ENCODE results near the gene CCDC88B. TPM values are rescaled to one million over a fixed set of nuclear protein-coding genes. Genes with fewer than 3 reads are reported as not detected.

Gene CCDC88B
- total and polyA plus RNA-seq, 2 experiments from 2014 or later: 6.8 to 12.1 TPM

DNA sequence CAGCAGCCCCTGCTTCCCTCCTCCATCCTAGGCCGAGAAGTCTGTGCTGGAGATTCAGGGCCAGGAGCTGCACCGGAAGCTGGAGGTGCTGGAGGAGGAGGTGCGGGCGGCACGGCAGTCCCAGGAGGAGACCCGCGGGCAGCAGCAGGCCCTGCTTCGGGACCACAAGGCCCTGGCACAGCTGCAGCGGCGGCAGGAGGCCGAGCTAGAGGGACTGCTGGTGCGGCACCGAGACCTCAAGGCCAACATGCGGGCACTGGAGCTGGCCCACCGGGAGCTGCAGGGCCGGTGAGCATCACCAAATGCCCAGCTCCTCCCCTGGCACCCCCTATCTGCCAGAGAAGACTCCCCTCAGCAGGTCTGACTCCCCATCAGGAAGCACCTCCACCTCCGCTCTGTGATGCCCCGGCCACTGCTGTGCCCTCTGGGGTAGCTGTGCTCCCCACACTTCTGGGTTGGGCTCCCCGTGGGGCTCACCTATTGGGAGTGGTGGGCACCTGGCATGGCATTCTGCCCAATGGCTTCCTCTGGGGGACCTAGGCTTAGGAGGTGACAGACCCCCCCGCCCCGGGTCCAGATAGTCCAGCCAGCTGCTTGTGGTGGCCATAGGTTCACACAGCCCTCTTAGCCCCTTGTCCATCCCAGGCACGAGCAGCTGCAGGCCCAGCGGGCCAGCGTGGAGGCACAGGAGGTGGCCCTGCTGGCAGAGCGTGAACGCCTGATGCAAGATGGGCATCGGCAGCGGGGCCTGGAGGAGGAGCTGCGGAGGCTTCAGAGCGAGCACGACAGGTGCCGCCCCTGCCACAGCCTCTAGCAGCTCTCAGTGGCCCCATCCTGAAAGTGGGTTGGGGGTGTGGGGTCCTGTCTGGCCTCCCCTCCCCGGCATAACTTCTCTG is 12.3 kb downstream of the CCDC88B start:
- Histone ChIP-seq H3K79me2 (replicated peaks; ENCODE audit: insufficient read depth) (no peaks in the 10 kb centered on the region), H2AFZ (no peak overlapping the region), H3K4me2 (no peak overlapping the region), H3K27me3 (ENCODE audit: insufficient read depth) (no peaks in the 10 kb centered on the region), H3F3A (replicated peaks; ENCODE audit: low read depth) (0 out of 2 replicates have a peak, but pooled peaks cover 6% of the 10 kb centered on the region), H3K4me1 (ENCODE audit: insufficient read depth) (peaks cover 7% of the 10 kb centered on the region; the same call in 1 of the 2 replicates), H3K9me2 (ENCODE audit: insufficient read depth) (no peaks in the 10 kb centered on the region), H3K27ac (ENCODE audit: low read depth) (no peak overlapping the region), H4K20me1 (replicated peaks; ENCODE audit: insufficient read depth) (no peaks in the 10 kb centered on the region), H3K4me3 (no peak overlapping the region), H3K36me3 (ENCODE audit: insufficient read depth) (no peaks in the 10 kb centered on the region)
- ATAC-seq (no peak), DNase-seq (ENCODE audit: low spot score) (no peak)
- Mint-ChIP-seq H3K27ac (no peak overlapping the region), H3K4me1 (peaks cover 12% of the 10 kb centered on the region), H3K9me3 (no peaks in the 10 kb centered on the region), H3K36me3 (ENCODE audit: low read depth) (no peaks in the 10 kb centered on the region; the same call in 2 of the 3 replicates), H3K4me3 (no peak overlapping the region), H3K27me3 (ENCODE audit: insufficient read depth, low read depth, poor library complexity) (peaks cover 13% of the 10 kb centered on the region)
- TF ChIP-seq CREB1 (CRISPR knock-in tag; IDR thresholded peaks at IDR 0.05; ENCODE audit: low read depth) (no peak), ZNF331 (CRISPR knock-in tag; IDR thresholded peaks at IDR 0.05; ENCODE audit: low read depth) (no peak), JUNB (IDR thresholded peaks at IDR 0.05; ENCODE audit: unreplicated experiment) (no peak), EZH2phosphoT487 (IDR thresholded peaks at IDR 0.05; ENCODE audit: unreplicated experiment) (no peak), POLR2AphosphoS5 (IDR thresholded peaks at IDR 0.05; ENCODE audit: low read depth) (no peak), EZH2 (IDR thresholded peaks at IDR 0.05; ENCODE audit: low read depth, unreplicated experiment) (no peak), STAT1 (IDR thresholded peaks at IDR 0.05; ENCODE audit: unreplicated experiment) (no peak), NANOG (IDR thresholded peaks at IDR 0.05; ENCODE audit: borderline replicate concordance) (no peak), ZNF114 (CRISPR knock-in tag; IDR thresholded peaks at IDR 0.05) (no peak)
- TF ChIP-seq, protein P1, sequence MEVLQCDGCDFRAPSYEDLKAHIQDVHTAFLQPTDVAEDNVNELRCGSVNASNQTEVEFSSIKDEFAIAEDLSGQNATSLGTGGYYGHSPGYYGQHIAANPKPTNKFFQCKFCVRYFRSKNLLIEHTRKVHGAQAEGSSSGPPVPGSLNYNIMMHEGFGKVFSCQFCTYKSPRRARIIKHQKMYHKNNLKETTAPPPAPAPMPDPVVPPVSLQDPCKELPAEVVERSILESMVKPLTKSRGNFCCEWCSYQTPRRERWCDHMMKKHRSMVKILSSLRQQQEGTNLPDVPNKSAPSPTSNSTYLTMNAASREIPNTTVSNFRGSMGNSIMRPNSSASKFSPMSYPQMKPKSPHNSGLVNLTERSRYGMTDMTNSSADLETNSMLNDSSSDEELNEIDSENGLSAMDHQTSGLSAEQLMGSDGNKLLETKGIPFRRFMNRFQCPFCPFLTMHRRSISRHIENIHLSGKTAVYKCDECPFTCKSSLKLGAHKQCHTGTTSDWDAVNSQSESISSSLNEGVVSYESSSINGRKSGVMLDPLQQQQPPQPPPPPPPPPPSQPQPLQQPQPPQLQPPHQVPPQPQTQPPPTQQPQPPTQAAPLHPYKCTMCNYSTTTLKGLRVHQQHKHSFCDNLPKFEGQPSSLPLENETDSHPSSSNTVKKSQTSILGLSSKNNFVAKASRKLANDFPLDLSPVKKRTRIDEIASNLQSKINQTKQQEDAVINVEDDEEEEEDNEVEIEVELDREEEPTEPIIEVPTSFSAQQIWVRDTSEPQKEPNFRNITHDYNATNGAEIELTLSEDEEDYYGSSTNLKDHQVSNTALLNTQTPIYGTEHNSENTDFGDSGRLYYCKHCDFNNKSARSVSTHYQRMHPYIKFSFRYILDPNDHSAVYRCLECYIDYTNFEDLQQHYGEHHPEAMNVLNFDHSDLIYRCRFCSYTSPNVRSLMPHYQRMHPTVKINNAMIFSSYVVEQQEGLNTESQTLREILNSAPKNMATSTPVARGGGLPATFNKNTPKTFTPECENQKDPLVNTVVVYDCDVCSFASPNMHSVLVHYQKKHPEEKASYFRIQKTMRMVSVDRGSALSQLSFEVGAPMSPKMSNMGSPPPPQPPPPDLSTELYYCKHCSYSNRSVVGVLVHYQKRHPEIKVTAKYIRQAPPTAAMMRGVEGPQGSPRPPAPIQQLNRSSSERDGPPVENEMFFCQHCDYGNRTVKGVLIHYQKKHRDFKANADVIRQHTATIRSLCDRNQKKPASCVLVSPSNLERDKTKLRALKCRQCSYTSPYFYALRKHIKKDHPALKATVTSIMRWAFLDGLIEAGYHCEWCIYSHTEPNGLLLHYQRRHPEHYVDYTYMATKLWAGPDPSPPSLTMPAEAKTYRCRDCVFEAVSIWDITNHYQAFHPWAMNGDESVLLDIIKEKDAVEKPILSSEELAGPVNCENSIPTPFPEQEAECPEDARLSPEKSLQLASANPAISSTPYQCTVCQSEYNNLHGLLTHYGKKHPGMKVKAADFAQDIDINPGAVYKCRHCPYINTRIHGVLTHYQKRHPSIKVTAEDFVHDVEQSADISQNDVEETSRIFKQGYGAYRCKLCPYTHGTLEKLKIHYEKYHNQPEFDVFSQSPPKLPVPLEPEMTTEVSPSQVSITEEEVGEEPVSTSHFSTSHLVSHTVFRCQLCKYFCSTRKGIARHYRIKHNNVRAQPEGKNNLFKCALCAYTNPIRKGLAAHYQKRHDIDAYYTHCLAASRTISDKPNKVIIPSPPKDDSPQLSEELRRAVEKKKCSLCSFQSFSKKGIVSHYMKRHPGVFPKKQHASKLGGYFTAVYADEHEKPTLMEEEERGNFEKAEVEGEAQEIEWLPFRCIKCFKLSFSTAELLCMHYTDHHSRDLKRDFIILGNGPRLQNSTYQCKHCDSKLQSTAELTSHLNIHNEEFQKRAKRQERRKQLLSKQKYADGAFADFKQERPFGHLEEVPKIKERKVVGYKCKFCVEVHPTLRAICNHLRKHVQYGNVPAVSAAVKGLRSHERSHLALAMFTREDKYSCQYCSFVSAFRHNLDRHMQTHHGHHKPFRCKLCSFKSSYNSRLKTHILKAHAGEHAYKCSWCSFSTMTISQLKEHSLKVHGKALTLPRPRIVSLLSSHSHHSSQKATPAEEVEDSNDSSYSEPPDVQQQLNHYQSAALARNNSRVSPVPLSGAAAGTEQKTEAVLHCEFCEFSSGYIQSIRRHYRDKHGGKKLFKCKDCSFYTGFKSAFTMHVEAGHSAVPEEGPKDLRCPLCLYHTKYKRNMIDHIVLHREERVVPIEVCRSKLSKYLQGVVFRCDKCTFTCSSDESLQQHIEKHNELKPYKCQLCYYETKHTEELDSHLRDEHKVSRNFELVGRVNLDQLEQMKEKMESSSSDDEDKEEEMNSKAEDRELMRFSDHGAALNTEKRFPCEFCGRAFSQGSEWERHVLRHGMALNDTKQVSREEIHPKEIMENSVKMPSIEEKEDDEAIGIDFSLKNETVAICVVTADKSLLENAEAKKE (CRISPR knock-in tag; IDR thresholded peaks at IDR 0.05): no peak
- TF ChIP-seq, protein P2, sequence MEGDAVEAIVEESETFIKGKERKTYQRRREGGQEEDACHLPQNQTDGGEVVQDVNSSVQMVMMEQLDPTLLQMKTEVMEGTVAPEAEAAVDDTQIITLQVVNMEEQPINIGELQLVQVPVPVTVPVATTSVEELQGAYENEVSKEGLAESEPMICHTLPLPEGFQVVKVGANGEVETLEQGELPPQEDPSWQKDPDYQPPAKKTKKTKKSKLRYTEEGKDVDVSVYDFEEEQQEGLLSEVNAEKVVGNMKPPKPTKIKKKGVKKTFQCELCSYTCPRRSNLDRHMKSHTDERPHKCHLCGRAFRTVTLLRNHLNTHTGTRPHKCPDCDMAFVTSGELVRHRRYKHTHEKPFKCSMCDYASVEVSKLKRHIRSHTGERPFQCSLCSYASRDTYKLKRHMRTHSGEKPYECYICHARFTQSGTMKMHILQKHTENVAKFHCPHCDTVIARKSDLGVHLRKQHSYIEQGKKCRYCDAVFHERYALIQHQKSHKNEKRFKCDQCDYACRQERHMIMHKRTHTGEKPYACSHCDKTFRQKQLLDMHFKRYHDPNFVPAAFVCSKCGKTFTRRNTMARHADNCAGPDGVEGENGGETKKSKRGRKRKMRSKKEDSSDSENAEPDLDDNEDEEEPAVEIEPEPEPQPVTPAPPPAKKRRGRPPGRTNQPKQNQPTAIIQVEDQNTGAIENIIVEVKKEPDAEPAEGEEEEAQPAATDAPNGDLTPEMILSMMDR (conservative IDR thresholded peaks at IDR 0.05; ENCODE audit: low read depth in 2 of 2): no peak
- TF ChIP-seq, protein P3, sequence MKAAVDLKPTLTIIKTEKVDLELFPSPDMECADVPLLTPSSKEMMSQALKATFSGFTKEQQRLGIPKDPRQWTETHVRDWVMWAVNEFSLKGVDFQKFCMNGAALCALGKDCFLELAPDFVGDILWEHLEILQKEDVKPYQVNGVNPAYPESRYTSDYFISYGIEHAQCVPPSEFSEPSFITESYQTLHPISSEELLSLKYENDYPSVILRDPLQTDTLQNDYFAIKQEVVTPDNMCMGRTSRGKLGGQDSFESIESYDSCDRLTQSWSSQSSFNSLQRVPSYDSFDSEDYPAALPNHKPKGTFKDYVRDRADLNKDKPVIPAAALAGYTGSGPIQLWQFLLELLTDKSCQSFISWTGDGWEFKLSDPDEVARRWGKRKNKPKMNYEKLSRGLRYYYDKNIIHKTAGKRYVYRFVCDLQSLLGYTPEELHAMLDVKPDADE (IDR thresholded peaks at IDR 0.05): no peak
- TF ChIP-seq, protein P4, sequence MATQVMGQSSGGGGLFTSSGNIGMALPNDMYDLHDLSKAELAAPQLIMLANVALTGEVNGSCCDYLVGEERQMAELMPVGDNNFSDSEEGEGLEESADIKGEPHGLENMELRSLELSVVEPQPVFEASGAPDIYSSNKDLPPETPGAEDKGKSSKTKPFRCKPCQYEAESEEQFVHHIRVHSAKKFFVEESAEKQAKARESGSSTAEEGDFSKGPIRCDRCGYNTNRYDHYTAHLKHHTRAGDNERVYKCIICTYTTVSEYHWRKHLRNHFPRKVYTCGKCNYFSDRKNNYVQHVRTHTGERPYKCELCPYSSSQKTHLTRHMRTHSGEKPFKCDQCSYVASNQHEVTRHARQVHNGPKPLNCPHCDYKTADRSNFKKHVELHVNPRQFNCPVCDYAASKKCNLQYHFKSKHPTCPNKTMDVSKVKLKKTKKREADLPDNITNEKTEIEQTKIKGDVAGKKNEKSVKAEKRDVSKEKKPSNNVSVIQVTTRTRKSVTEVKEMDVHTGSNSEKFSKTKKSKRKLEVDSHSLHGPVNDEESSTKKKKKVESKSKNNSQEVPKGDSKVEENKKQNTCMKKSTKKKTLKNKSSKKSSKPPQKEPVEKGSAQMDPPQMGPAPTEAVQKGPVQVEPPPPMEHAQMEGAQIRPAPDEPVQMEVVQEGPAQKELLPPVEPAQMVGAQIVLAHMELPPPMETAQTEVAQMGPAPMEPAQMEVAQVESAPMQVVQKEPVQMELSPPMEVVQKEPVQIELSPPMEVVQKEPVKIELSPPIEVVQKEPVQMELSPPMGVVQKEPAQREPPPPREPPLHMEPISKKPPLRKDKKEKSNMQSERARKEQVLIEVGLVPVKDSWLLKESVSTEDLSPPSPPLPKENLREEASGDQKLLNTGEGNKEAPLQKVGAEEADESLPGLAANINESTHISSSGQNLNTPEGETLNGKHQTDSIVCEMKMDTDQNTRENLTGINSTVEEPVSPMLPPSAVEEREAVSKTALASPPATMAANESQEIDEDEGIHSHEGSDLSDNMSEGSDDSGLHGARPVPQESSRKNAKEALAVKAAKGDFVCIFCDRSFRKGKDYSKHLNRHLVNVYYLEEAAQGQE (IDR thresholded peaks at IDR 0.05; ENCODE audit: unreplicated experiment): no peak
